Muscle of back (tissue), 11 donors: ENCODE results near the gene FNDC8. TPM values are rescaled to one million over a fixed set of nuclear protein-coding genes. Genes with fewer than 3 reads are reported as not detected.
A peak's percentile ranks its signal among the peaks of the same experiment; 100 is the strongest.
"Not testable (repeated sequence)": the region's sequence is repeated elsewhere in the genome, so short reads cannot be mapped to it uniquely, and the experiment has no call there.

Source experiments
- DNase-seq, 3 donors: peaks; one replicate each; pipeline versions ENCODE4 v3.0.0 to v3.0.0-alpha.2; 2013
- polyA plus RNA-seq, 10 donors: library from polyadenylated mRNA; unstranded; fragments of 120-200 nt; gene quantifications; one replicate each; pipeline ENCODE4 v1.2.1, GENCODE V29; 2013; ENCODE audit not compliant: insufficient read length in 10 of 10

FNDC8 gene
- polyA plus RNA-seq, 10 donors = 0.11 to 0.39 (median 0.21) TPM; not detected in 4

GRCh38 chr17:35094902-35095301, 26.5 kb upstream of the FNDC8 start:
- DNase-seq = peak in 1 of 3 donors; percentile 28

GRCh38 chr17:35095741-35096140, 25.7 kb upstream of the FNDC8 start:
- DNase-seq = no peak

DNA sequence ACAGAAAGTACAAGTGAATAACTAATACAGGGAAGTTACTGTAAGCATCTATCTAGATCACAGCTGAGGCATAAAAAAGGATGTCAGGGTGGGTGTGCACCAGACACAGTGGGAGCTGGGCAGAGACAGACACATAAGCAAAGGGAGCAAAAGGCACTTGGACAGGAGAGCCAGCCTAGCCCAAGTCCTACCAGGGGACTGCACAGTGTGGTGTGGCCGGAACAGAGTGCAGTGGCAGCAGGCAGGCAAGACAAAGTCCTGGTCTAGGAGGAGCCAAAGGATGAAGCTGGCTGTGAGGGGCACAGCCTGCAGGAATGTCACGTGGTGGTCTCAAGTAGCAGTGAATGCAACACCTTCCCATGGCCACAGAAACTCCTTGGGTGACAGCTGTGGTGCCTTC, 23.6 kb upstream of the FNDC8 start:
- DNase-seq = no peak

DNA sequence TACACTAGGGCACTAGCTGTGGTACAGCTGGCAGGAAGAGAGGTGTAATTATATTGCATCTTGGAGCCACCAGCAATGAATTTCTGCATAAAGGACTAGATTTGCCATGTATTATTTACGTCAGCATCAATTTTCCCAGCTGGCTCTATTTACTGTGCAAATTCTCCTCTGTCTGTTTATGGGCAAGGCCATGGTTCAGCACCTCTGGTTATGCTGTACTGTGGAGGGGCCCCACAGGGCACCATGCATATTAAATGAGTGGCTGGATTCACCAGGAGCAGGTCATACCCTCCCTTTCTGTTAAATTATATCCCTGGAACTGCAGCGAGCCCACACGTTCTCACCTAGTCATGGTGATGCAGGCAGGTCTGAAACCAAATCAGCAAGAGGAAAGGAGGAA, 21.5 kb upstream of the FNDC8 start:
- no peak for DNase-seq

- DNase-seq = no peak
Measured at GRCh38 chr17:35101036-35101435, 20.4 kb upstream of the FNDC8 start.

GRCh38 chr17:35101725-35102124, 19.7 kb upstream of the FNDC8 start:
- DNase-seq = no peak

DNA sequence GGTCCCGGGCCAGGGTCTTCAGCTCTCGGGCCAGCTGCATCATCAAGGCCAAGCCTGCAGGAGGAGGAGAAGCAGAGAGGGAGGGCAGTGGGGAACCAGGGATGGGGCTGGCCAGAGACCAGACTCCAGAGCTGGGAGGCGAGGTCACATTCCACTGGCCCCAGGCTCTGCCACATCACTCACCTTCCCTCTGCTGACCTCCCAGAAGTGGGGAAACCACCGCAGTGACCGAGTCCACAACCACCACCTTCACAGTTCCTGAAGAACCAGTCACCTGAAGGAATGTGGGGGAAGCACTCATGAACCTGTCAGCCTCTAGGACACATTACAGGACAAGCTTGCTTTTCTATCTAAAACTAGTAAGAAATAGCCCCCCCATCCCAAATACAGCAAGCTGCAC, 18.1 kb upstream of the FNDC8 start:
- no peak for DNase-seq

DNA sequence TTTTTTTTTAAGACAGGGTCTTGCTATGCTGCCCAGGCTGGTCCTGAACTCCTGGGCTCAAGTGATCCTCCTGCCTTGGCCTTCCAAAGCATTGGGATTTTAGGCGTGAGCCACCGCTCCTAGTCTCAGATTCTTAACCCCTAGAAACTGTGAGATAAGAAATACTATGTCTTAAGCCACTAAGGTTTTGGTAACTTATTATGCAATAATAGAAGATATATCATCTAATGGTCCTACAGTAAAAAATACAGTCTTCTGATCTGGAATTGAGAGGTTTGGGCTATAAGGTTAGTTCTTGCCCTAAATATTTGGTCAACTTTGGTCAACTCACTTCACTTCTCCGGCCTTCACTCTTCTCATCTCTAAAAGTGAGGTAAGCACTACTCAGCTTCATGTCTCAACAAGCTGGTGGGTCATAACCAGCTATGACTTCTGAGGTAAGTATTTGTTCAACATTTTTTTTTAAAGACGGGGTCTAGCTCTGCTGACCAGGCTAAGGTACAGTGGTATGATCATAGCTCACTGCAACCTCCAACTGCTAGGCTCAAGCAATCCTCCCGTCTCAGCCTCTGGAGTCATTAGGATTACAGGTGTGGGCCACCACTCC, 16.5 kb upstream of the FNDC8 start:
- no peak for DNase-seq

DNA sequence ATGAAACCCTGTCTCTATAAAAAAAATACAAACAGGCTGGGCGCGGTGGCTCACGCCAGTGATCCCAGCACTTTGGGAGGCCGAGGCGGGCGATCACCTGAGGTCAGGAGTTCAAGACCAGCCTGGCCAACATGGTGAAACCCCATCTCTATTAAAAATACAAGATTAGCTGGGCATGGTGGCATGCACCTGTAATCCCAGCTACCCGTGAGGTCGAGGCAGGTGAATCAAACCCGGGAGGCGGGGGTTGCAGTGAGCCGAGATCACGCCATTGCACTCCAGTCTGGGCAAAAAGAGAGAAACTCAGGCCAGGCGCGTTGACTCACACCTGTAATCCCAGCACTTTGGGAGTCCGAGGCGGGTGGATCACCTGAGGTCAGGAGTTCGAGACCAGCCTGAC, 10.6 kb upstream of the FNDC8 start:
- DNase-seq = not testable (repeated sequence)

DNA sequence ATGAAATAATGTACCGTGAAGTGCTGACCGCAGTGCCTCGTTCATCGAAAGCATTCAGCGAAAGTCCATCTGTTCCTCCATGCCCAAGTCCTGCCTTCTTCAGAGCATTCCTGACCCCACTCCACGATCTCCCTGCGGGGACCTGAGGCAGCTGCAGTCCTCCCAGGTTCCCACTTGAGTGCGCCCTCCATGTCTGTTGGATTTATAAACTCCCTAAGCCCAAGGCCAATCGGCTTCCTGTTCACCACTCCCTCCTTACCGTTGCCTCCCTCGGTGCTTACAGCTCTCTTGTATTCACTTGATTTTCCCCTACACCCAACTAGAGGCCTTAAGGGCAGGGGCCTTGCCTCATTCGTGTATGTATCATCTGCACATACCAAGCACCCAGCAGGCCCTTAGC, 4.6 kb upstream of the FNDC8 start:
- DNase-seq = no peak

GRCh38 chr17:35117984-35118383, 3.4 kb upstream of the FNDC8 start:
- no peak for DNase-seq

- DNase-seq = peak; percentile 53 to 88 (median 80)
Measured at GRCh38 chr17:35119370-35120165, 1.8 kb upstream of the FNDC8 start, which contains the start of gene RAD51D. Gene RAD51D (minus strand): TSS chr17:35119860. CDS start chr17:35119613, 247 bp downstream.

- peak in 2 of 3 donors; percentile 34 to 51 for DNase-seq
Measured at GRCh38 chr17:35127751-35128514, 6.5 kb downstream of the FNDC8 start.

DNA sequence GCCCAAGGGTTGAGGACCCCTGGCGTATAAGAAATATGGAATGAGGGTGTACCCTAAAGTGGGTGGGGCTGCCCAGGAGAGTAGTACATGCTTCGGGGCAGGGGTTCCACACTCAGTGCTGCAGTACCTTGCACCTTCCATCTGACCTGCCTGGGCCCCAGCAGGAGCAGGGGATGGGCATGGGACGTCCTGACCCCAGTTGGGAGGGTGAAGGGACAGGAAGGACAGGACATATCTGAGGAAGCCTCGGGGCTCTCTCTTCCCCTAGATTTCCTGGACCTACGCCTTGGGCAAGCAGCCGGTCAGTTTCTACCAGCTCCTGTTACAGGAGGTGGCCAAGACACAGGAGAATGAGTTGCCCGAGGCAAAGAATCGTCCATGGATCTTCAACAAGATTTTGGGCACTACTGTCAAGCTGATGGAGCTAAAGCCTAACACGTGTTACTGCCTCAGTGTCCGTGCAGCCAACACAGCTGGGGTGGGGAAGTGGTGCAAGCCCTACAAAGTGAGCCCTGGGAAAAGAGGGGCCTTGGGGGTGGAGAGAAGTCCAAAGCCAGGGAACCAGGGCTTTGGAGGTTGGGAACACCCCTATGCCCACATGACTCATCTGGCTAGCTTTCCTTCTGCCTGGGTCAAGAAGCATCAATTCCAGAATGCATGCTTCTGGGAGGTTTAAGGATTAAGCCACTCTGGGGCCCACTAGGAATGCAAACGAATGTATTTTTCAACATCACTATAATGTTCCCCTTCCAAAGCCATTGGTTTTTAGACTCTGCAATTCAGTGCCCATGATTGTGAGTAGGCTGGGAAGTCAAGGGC, 7.9 kb downstream of the FNDC8 start:
- no peak for DNase-seq

DNA sequence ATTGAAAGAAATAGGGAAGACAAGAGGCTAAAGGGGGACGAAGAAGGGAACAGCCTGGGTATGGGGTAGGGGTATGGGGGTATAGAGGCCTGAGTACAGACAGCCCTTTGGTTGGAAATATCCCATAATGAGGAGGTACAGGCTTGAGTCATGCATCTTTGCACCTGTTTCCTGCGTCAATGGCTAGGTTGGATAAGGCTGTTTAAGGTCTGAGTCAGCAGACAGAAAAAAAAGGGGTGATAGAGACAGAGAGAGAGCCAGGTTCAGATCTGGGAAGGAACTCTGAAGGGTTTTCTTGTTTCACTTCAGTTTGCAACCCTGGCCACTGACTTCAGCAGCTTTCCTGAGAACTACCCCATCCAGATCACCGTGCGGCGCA, 8.5 kb downstream of the FNDC8 start:
- DNase-seq = no peak

- DNase-seq = no peak
Measured at GRCh38 chr17:35130392-35130791, 9.0 kb downstream of the FNDC8 start.

DNA sequence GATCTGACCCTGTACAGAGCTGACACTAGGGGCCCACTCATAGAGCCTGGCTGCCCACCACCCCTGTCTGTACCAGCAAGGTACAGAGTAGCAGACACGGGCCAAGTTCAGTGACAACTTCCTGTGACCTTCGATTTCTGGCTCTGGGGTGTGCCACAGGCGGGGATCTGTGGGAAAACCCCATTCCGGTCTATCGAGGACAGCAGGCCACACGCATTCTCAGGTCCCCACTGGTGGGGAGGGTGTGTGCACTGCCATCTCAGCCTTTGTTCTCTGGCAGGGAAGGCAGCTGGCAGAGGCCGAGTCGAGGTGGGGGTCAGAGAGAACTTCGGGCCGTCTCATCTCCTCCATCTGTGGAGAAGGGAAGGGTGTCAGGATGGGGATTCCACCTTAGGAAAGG, 10.7 kb downstream of the FNDC8 start:
- no peak for DNase-seq

GRCh38 chr17:35132816-35133550, 11.6 kb downstream of the FNDC8 start:
- DNase-seq = no peak

GRCh38 chr17:35135322-35135721, 13.9 kb downstream of the FNDC8 start:
- no peak for DNase-seq

- DNase-seq = no peak
Measured at GRCh38 chr17:35138218-35138617, 16.8 kb downstream of the FNDC8 start.
